ENCODE data around the gene CCNQ. TPM values are rescaled to one million over a fixed set of nuclear protein-coding genes. Genes with fewer than 3 reads are reported as not detected.

Gene CCNQ
- total RNA-seq, 4 donors from 2014 or later = 18.0 to 32.2 (median 23.9) TPM

GRCh38 chrX:153560466-153560865 lies 38.5 kb downstream of the CCNQ start:
- DNase-seq = no peak
- Histone ChIP-seq H3K36me3 (no peaks in the 10 kb centered on the region), H3K4me1 (no peaks in the 10 kb centered on the region), H3K4me3 (no peak overlapping the region), H3K27ac (no peak overlapping the region), H3K27me3 (peaks cover 0 to 4% (median 0%) of the 10 kb centered on the region in 4 donors), H3K9me3 (no peaks in the 10 kb centered on the region)
- intact Hi-C loops (cut with DNase I) = no loop called here
- WGBS, 2 donors = 91 to 95% methylated on average over 14 to 21 of the region's 22 CpGs
- TF ChIP-seq POLR2A (IDR thresholded peaks at IDR 0.05) (no peak), CTCF (IDR thresholded peaks at IDR 0.05) (no peak)

DNA sequence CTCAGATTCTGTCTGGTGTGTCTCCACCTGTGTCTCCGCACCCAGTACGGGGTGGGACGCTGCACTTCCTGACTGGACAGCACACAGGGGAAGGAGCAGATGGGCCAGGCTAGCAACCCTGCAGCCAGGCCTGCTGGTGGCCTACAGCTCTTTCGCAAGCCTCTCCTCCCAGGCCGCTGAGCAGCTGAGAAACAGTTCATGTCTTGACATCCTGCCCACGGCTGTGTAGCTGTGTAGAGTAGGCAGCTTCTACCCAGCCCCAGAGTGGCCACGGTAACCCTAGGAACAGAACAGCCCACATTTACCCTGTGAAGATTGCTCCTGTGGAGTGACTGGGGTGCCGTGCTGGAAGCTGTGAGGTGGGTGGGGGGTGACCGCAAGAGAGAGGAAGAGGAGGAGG lies 38.9 kb downstream of the CCNQ start:
- TF ChIP-seq POLR2A (IDR thresholded peaks at IDR 0.05) (no peak), CTCF (IDR thresholded peaks at IDR 0.05) (no peak)
- no peak overlapping the region for H3K4me3 ChIP-seq
- no peaks in the 10 kb centered on the region for H3K4me1 ChIP-seq
- H3K9me3 ChIP-seq = no peaks in the 10 kb centered on the region
- H3K36me3 ChIP-seq = no peaks in the 10 kb centered on the region
- no peak overlapping the region for H3K27ac ChIP-seq
- 63 to 100% methylated on average over 1 to 3 of the region's 9 CpGs for WGBS, 2 donors
- intact Hi-C loops (cut with DNase I) = no loop called here
- DNase-seq = no peak
- H3K27me3 ChIP-seq = peaks cover 0 to 8% (median 0%) of the 10 kb centered on the region in 4 donors

- TF ChIP-seq CTCF (IDR thresholded peaks at IDR 0.05) (no peak), POLR2A (IDR thresholded peaks at IDR 0.05) (no peak)
- H3K27ac ChIP-seq = no peak overlapping the region
- no peak overlapping the region for H3K4me3 ChIP-seq
- H3K36me3 ChIP-seq = no peaks in the 10 kb centered on the region
- WGBS, 2 donors = 70 to 83% methylated on average over 2 to 5 of the region's 19 CpGs
- intact Hi-C loops (cut with DNase I) = no loop called here
- peaks cover 0 to 8% (median 0%) of the 10 kb centered on the region in 4 donors for H3K27me3 ChIP-seq
- no peaks in the 10 kb centered on the region for H3K9me3 ChIP-seq
- DNase-seq = no peak
- no peaks in the 10 kb centered on the region for H3K4me1 ChIP-seq
Measured at GRCh38 chrX:153557618-153558355, 41.2 kb downstream of the CCNQ start.

DNA sequence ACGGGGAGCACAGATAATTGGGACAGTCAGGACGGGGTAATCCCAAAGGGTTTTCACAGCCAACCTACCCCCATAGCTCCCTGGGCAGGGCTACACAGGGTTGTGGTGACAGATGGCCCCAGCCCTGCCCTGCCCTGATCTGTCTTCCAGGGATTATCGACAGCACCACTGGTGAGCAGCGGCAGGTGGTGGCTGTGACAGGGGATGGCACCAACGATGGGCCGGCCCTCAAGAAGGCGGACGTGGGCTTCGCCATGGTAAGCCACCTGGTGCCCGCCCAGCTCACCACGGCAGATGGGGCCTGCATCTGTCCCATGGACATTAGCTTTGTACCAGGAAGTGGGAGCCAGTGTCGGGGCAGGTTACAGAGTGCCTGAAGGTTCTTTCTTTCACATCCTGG lies 42.2 kb downstream of the CCNQ start:
- Histone ChIP-seq H3K4me3 (no peak overlapping the region), H3K4me1 (no peaks in the 10 kb centered on the region), H3K36me3 (no peaks in the 10 kb centered on the region), H3K9me3 (no peaks in the 10 kb centered on the region), H3K27me3 (peaks cover 0 to 8% (median 0%) of the 10 kb centered on the region in 4 donors), H3K27ac (no peak overlapping the region)
- no peak for TF ChIP-seq POLR2A (IDR thresholded peaks at IDR 0.05)
- no peak for TF ChIP-seq CTCF (IDR thresholded peaks at IDR 0.05)
- WGBS, 2 donors = 100% methylated on average over 1 of the region's 12 CpGs; no CpG with 5 or more reads in 1 of the 2 donors
- intact Hi-C loops (cut with DNase I) = no loop called here
- DNase-seq = no peak

- TF ChIP-seq POLR2A (IDR thresholded peaks at IDR 0.05) (no peak), CTCF (IDR thresholded peaks at IDR 0.05) (peak; percentile 22 to 60 (median 52))
- no peak overlapping the region for H3K27ac ChIP-seq
- intact Hi-C loops (cut with DNase I) = no loop called here
- 57 to 60% methylated on average over 6 to 7 of the region's 17 CpGs for WGBS, 2 donors
- no peaks in the 10 kb centered on the region for H3K36me3 ChIP-seq
- no peak for DNase-seq
- no peak overlapping the region for H3K4me3 ChIP-seq
- H3K4me1 ChIP-seq = no peaks in the 10 kb centered on the region
- no peaks in the 10 kb centered on the region for H3K9me3 ChIP-seq
- H3K27me3 ChIP-seq = peaks cover 0 to 8% (median 0%) of the 10 kb centered on the region in 4 donors
Measured at GRCh38 chrX:153554519-153555167, 44.3 kb downstream of the CCNQ start.
